Measurements from ENCODE around the gene AGPS.

GRCh38 chr2:177392373-177393202 lies at the start of gene AGPS:
- TF ChIP-seq POLR2A (IDR thresholded peaks at IDR 0.05): peak in 1 of 2 donors; percentile 60
- TF ChIP-seq CTCF (IDR thresholded peaks at IDR 0.05): peak in 2 of 6 experiments; percentile 11 to 34
